B cell (primary cell): Measurements from ENCODE around the gene ITPR2. TPM values are rescaled to one million over a fixed set of nuclear protein-coding genes. Genes with fewer than 3 reads are reported as not detected.

ENCODE experiments used
- ATAC-seq: fragments of 200-7000 bp; cut with Tn5 transposase; one replicate; pipeline ENCODE4 v1.10.0; 2021; ENCODE audit warnings: low read depth, mild to moderate bottlenecking, moderate number of reproducible peaks, moderate library complexity
- CTCF ChIA-PET: fragments of 350-600 bp; sonication (Branson Sonifier 250); formaldehyde crosslinking; loops from one replicate; lab custom pipeline; 2021; ENCODE audit warnings: antibody characterized with exemption, inconsistent platforms; lab: Charles Lee
- POLR2A ChIA-PET: fragments of 350-600 bp; sonication (Branson Sonifier 250); formaldehyde crosslinking; loops from one replicate; lab custom pipeline; 2021; ENCODE audit warnings: antibody characterized with exemption; lab: Charles Lee
- DNase-seq: peaks from one replicate; pipeline ENCODE4 v3.0.0; 2013
- H2AFZ ChIP-seq: 2 replicates; pipeline ENCODE4 v1.6.1; 2012; ENCODE audit warnings: mild to moderate bottlenecking, low read depth, low read length; ENCODE audit not compliant: insufficient read depth, poor library complexity, severe bottlenecking
- H3K27ac ChIP-seq, 2 donors: 1 replicate in 1 of 2; 2 replicates in 1 of 2; pipeline ENCODE4 v1.5.1; 2012 to 2013; ENCODE audit warnings: low read length in 2 of 2, mild to moderate bottlenecking in 2 of 2, moderate library complexity in 1 of 2
- H3K27me3 ChIP-seq, 4 experiments: fragments of 200-600 bp in 1 of 4; sonication (generic) in 1 of 4; replicated peaks in 1 of 4; 1 replicate in 2 of 4; 2 replicates in 2 of 4; pipeline versions ENCODE4 v1.6.1 to v1.7.0; 2013 to 2016; ENCODE audit warnings: low read length in 3 of 4, mild to moderate bottlenecking in 2 of 4, mixed read lengths in 1 of 4, moderate library complexity in 1 of 4; ENCODE audit not compliant: insufficient read depth in 4 of 4, control insufficient read depth in 3 of 4; ENCODE audit errors: control extremely low read depth in 1 of 4
- H3K36me3 ChIP-seq, 2 experiments: replicated peaks in 1 of 2; 1 replicate in 1 of 2; 2 replicates in 1 of 2; pipeline versions ENCODE4 v1.6.1 to v1.7.1; 2013; ENCODE audit warnings: low read length in 1 of 2; ENCODE audit not compliant: insufficient read depth in 2 of 2, control insufficient read depth in 1 of 2; ENCODE audit errors: control extremely low read depth in 1 of 2, extremely low read depth in 1 of 2
- H3K4me1 ChIP-seq, 2 donors: fragments of 200-600 bp in 1 of 2; sonication (generic) in 1 of 2; 1 replicate in 1 of 2; 2 replicates in 1 of 2; pipeline versions ENCODE4 v1.5.1 to v1.6.1; 2013 to 2017; ENCODE audit warnings: low read length in 2 of 2; ENCODE audit not compliant: control insufficient read depth in 2 of 2, insufficient read depth in 2 of 2
- H3K4me2 ChIP-seq: replicated peaks from 2 replicates; pipeline ENCODE3; 2012; ENCODE audit warnings: mild to moderate bottlenecking, low read depth, low read length; ENCODE audit not compliant: poor library complexity, severe bottlenecking
- H3K4me3 ChIP-seq, 5 experiments: fragments of 200-600 bp in 1 of 5; sonication (generic) in 1 of 5; 1 replicate in 3 of 5; 2 replicates in 2 of 5; pipeline versions ENCODE4 v1.5.1 to v1.7.0; 2011 to 2016; ENCODE audit warnings: low read length in 4 of 5, mild to moderate bottlenecking in 4 of 5, low read depth in 2 of 5, control low read depth in 1 of 5, moderate library complexity in 1 of 5; ENCODE audit not compliant: insufficient read depth in 1 of 5; ENCODE audit errors: control extremely low read depth in 1 of 5, extremely low read depth in 1 of 5
- H3K79me2 ChIP-seq: fragments of 200-600 bp; sonication (generic); one replicate; pipeline ENCODE4 v1.6.0; 2016; ENCODE audit warnings: low read length; ENCODE audit not compliant: control insufficient read depth, insufficient read depth
- H3K9ac ChIP-seq: fragments of 200-600 bp; sonication (generic); 2 replicates; pipeline ENCODE4 v1.6.1; 2017; ENCODE audit warnings: mild to moderate bottlenecking, low read length, moderate library complexity
- H3K9me3 ChIP-seq, 3 donors: one replicate each; pipeline versions ENCODE4 v1.6.1 to v1.7.1; 2013; ENCODE audit warnings: low read length in 2 of 3; ENCODE audit not compliant: control insufficient read depth in 2 of 3, insufficient read depth in 1 of 3; ENCODE audit errors: control extremely low read depth in 1 of 3
- H4K20me1 ChIP-seq: 2 replicates; pipeline ENCODE4 v1.6.0; 2012; ENCODE audit warnings: mild to moderate bottlenecking, low read length; ENCODE audit not compliant: insufficient read depth, control insufficient read depth, poor library complexity, severe bottlenecking
- H3K27ac Mint-ChIP-seq: one replicate; pipeline ENCODE4 v1.8.0; 2021; ENCODE audit warnings: mixed read lengths
- H3K27me3 Mint-ChIP-seq: one replicate; pipeline ENCODE4 v1.8.0; 2021; ENCODE audit warnings: mixed read lengths
- H3K4me1 Mint-ChIP-seq: one replicate; pipeline ENCODE4 v1.8.0; 2021; ENCODE audit warnings: mixed read lengths
- H3K4me3 Mint-ChIP-seq: one replicate; pipeline ENCODE4 v1.8.0; 2021; ENCODE audit warnings: mixed read lengths
- H3K9me3 Mint-ChIP-seq: one replicate; pipeline ENCODE4 v1.8.0; 2022; ENCODE audit warnings: mixed read lengths; ENCODE audit not compliant: insufficient read depth
- CTCF ChIP-seq: fragments of 200-600 bp; IDR thresholded peaks from one replicate; pipeline ENCODE4 v1.8.0; 2022; ENCODE audit warnings: antibody characterized with exemption, mild to moderate bottlenecking
- EZH2 ChIP-seq: IDR thresholded peaks from 2 replicates; pipeline ENCODE4 v1.6.1; 2012; ENCODE audit warnings: borderline replicate concordance, low read depth, mild to moderate bottlenecking, moderate library complexity, low read length; ENCODE audit not compliant: insufficient read depth, poor library complexity, severe bottlenecking
- WGBS: methylation state at CpG from one replicate; pipeline ENCODE4 v1.1.5; 2013; ENCODE audit warnings: missing lambda C conversion rate; ENCODE audit not compliant: insufficient coverage; 5-methylcytosine and 5-hydroxymethylcytosine counted together
- intact Hi-C: fragments of 100-400 bp; cut with micrococcal nuclease; formaldehyde crosslinking; loops from one replicate; pipeline ENCODE4 v1.10.0; 2022
- polyA plus RNA-seq: library from polyadenylated mRNA; depleted of rRNA; stranded (reverse); fragments of >200 nt; gene quantifications from 2 replicates; pipeline ENCODE4 v1.2.3, GENCODE V29; 2012
- total RNA-seq, 2 donors: library from RNA; stranded (reverse); fragments of 120-200 nt in 1 of 2; gene quantifications; 1 replicate in 1 of 2; 2 replicates in 1 of 2; pipeline versions ENCODE4 v1.2.3 to v1.2.4, GENCODE V29; 2013 to 2022

ITPR2 gene
- total and polyA plus RNA-seq, 2 donors (not counting 1 experiment from before 2014, with no cell fraction given), result 4.3 to 113 TPM

- no CpG with 5 or more reads among the region's 3 CpGs for WGBS
- Histone ChIP-seq H3K79me2 (no peaks in the 10 kb centered on the region), H3K27ac (no peak overlapping the region), H3K4me1 (peaks cover 5 to 9% of the 10 kb centered on the region in 2 donors), H4K20me1 (no peaks in the 10 kb centered on the region), H3K27me3 (no peaks in the 10 kb centered on the region), H2AFZ (no peak overlapping the region), H3K4me2 (no peak overlapping the region), H3K4me3 (no peak overlapping the region), H3K9ac (no peak overlapping the region), H3K36me3 (no peaks in the 10 kb centered on the region), H3K9me3 (no peaks in the 10 kb centered on the region)
- intact Hi-C loops, result no loop called here
- peaks cover 22% of the 10 kb centered on the region for H3K4me1 Mint-ChIP-seq
- no peak overlapping the region for H3K4me3 Mint-ChIP-seq
- DNase-seq (no peak), ATAC-seq (no peak)
- no peak overlapping the region for H3K27ac Mint-ChIP-seq
- CTCF ChIA-PET, result interaction anchor here (1.0 kb wide), 1 partner anchor 12 kb away, joined by 4 read pairs; no protein-coding TSS in a partner anchor
- no peaks in the 10 kb centered on the region for H3K27me3 Mint-ChIP-seq
- POLR2A ChIA-PET, result no interaction called here
- H3K9me3 Mint-ChIP-seq, result no peaks in the 10 kb centered on the region
- no peak for TF ChIP-seq CTCF
- no peak for TF ChIP-seq EZH2
Measured at GRCh38 chr12:26346736-26347135, 486.3 kb downstream of the ITPR2 start.

GRCh38 chr12:26345471-26346003, 487.5 kb downstream of the ITPR2 start:
- DNase-seq (no peak), ATAC-seq (no peak)
- H3K9ac ChIP-seq, result no peak overlapping the region
- H3K79me2 ChIP-seq, result no peaks in the 10 kb centered on the region
- no peaks in the 10 kb centered on the region for H4K20me1 ChIP-seq
- CTCF ChIA-PET, result interaction anchor here (0.9 kb wide), 1 partner anchor 12 kb away, joined by 3 read pairs; no protein-coding TSS in a partner anchor
- TF ChIP-seq EZH2 (no peak), CTCF (no peak)
- H3K27me3 Mint-ChIP-seq, result no peaks in the 10 kb centered on the region
- H2AFZ ChIP-seq, result no peak overlapping the region
- H3K4me3 Mint-ChIP-seq, result no peak overlapping the region
- H3K9me3 ChIP-seq, result no peaks in the 10 kb centered on the region
- H3K4me1 ChIP-seq, result peaks cover 14 to 21% of the 10 kb centered on the region in 2 donors
- no peaks in the 10 kb centered on the region for H3K27me3 ChIP-seq
- peaks cover 34% of the 10 kb centered on the region for H3K4me1 Mint-ChIP-seq
- no peak overlapping the region for H3K4me3 ChIP-seq
- H3K27ac Mint-ChIP-seq, result no peak overlapping the region
- no CpG with 5 or more reads among the region's 2 CpGs for WGBS
- POLR2A ChIA-PET, result no interaction called here
- no peaks in the 10 kb centered on the region for H3K9me3 Mint-ChIP-seq
- H3K36me3 ChIP-seq, result no peaks in the 10 kb centered on the region
- no peak overlapping the region for H3K27ac ChIP-seq
- H3K4me2 ChIP-seq, result no peak overlapping the region
- intact Hi-C loops, result no loop called here
